ENCODE measurements around the gene GPER1.
"Not testable (repeated sequence)": the region's sequence is repeated elsewhere in the genome, so short reads cannot be mapped to it uniquely, and the experiment has no call there.

The GPER1 gene

DNA sequence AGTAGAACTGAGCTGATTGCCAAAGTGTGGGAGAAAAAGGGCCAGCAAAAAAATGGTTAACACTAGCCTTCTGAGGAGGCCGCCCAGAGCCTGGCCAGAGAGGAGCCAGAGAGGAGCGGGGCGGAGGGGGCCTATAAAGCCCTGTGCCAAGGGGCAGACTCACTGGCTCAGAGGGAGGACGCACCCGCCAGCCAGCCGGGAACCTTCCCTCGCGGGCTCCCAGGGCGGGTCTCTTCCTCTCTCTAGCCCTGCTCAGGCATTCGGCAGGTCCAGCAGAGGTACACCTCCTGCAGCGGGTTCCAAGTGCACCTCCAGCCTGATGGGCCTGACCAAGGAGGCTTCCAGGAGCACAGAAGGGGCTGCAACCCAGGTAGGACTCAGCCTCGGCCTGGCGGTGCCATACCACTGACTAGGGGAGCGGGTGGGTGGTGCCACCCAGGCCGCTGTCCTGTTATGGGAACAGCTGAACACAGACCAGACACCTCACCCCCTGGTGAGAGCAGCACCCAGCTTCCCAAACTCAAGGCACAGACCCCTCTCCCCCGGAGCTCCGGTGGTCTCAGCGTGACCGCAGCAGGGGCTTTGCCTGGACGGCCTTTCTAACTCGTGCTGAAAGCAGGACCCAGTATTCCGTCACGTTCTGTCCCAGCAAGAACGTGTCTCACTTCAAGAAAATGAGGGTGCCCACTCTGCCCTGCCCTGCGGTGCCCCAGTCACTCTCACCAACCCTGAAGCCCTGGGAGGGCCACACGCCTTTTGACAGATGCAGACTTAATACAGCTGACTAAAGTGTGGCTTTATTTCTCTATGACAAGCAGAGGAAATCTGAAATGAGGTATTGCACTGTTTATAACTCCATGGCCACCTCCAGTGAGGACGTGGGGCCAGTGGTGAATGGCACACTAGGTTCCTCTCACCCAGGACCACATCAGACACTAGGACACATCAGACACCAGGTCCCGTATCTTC is at the start of gene GPER1:
Gene GPER1, plus strand, starts transcription at position 162 of the 969 bp plus-strand sequence. CDS start 3,616 bp downstream, outside the sequence.
- no peak for DNase-seq

- not testable (repeated sequence) for DNase-seq
These were observed 47.7 kb upstream of the GPER1 start for GRCh38 chr7:1040233-1040632.

- no peak for DNase-seq
These were observed 47.1 kb upstream of the GPER1 start for GRCh38 chr7:1040790-1041189.

GRCh38 chr7:1041551-1042491 is 46.1 kb upstream of the GPER1 start:
- DNase-seq, result no peak

DNA sequence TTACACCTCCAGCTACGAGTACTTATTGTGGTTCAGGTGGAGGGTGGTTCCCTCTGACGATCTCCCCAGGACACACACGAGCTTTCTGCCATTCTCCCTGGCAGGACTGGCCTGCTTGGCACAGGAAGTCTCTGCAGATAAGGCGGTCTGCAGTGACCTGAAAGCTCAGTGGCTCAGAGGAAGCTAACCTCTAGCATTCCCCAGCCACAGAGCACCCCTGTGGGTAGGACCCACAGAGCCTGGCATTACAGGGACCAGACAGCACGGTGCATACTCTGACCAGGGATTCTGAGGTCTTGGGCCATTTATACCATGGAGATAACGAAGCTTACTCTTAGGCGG is 45.5 kb upstream of the GPER1 start:
- no peak for DNase-seq

- no peak for DNase-seq
These were observed 44.2 kb upstream of the GPER1 start for GRCh38 chr7:1043552-1044188.

DNA sequence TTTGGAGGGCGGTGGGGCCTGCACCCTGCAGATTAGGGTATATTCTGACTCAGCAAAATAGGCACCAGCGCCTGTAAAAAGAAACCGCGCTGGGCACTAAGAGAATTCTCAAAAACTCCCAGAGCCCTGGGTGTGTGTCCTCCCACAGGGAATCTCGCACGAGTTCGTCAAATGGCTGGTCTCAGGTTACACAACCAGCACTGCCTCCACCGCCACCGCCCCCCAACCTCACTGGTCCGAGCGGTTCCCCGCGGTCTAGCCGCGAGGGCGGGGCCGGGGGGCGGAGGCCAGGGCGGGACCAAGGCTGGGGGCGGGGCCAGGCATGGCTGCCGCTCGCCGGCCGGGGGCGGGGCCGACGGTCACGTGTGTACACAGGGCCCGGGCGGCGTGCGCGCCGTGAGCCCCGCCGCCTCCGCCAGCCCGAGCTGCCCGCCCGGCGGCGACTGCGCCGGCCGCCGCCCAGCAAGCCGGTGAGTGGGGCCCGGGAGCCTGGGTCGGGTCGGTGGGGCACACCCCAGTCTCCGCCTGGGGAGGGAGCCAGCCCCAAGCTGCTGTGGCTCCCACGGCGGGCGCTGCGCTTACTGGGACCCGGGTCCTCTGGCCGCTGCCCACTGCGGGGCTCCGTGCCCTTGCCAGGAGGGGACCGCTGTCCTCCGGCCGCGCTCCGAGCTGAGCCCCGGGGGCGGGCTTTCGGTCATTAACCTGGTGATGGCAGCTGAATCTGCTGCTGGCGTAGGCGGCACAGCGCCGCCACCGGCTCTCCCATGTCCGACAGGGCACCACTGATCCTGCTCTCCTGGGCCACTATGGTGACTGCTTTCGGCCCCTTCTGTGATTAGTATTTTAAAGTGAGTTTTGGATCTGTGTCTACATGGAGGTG is 43.5 kb upstream of the GPER1 start, which contains the start of gene GPR146:
Gene GPR146, plus strand, starts transcription at position 358 of the 880 bp plus-strand sequence. CDS start 12,970 bp downstream, outside the sequence.
- DNase-seq, result peak; percentile 94

- DNase-seq, result no peak
These were observed 42.5 kb upstream of the GPER1 start for GRCh38 chr7:1045069-1046063.

GRCh38 chr7:1046722-1047679 is 40.9 kb upstream of the GPER1 start:
- no peak for DNase-seq

DNA sequence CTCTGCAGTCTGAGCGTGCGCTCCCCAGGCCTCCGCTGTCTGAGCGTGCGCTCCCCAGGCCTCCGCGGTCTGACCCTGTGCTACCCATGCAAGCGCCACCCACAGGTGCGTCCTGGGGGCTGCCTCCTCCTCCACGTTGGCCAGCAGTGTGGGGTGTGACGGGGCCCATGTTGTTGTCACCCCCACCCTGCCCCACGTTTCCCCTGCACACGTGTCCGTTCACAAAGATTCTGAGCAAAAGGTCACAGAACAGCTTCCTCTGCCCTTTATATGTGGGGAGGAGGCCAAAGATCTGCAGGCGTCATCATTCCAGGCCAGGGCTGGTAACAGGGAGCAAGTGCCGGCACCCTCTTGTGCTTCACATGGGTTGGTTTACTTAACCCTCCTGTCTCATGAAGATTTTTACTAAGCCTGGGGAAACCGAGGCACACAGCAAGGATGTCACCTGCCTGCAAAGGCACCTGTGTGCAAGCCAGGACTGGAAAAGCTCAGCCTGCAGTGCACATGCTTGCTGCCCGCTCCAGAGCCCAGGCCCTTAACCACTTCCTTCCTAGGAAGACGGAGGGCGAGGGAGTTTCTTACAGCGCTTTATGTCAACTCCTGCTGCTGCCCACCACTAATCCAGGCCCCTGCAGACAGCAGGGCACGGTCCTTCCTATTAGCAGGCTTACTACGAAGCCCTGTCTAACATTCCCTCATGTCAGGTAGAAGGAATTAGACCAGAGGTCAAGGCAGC is 38.7 kb upstream of the GPER1 start:
- no peak for DNase-seq

DNA sequence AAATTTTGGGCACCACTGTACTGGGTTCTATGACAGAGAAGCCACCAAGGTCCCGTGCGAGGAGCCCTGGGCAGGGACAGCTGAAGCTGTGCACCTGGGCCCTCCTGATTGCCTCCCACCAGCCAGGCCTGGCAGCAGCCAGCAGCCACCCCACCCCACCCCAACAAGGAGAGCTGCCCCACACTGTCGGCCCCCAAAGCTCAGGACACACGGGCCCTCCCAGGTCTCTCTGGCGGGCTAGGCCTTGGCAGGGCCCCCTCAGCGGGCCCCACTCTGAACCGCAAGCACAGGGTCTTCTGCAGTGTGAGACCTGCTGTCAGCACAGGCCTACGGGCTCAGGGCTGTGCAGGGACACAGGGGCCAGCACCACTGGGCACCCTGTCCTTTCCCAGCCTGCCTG is 38.1 kb upstream of the GPER1 start:
- no peak for DNase-seq

GRCh38 chr7:1050254-1050906 is 37.5 kb upstream of the GPER1 start:
- no peak for DNase-seq

DNA sequence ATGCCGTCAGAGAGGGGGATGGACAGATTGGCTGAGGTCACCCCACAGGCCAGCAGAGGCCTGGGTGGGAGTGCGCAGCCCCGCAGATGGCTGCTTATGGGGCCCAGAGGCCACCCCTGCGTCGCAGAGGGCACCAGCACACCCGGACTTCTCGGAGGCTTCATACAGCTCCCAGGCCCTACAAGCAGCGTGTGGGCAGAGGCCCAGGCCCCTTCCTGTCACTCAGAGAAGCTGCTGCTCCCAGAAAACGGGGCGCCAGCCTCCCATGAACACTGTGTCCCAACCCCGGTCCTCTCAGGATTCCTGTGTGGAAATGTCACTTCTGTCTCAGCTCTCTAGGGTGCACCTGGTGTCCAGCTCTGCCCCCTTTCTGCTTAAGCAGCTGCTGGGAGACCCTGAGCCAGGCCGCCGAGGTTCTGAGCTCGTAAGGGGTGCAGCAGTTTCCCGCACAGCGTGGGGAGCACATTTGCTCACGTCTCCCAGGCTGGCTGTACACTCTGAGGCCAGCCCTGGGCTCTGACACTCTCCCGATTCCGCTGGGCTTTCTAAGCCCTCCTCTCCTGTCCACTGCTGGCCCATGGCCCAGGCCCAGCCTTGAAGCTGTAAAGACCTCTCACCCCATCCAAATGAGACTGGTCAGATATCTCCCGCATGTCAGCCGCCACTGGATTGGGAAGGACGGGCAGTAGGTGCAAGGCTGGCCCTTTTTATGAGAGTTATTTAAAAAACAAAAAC is 36.8 kb upstream of the GPER1 start:
- no peak for DNase-seq

DNA sequence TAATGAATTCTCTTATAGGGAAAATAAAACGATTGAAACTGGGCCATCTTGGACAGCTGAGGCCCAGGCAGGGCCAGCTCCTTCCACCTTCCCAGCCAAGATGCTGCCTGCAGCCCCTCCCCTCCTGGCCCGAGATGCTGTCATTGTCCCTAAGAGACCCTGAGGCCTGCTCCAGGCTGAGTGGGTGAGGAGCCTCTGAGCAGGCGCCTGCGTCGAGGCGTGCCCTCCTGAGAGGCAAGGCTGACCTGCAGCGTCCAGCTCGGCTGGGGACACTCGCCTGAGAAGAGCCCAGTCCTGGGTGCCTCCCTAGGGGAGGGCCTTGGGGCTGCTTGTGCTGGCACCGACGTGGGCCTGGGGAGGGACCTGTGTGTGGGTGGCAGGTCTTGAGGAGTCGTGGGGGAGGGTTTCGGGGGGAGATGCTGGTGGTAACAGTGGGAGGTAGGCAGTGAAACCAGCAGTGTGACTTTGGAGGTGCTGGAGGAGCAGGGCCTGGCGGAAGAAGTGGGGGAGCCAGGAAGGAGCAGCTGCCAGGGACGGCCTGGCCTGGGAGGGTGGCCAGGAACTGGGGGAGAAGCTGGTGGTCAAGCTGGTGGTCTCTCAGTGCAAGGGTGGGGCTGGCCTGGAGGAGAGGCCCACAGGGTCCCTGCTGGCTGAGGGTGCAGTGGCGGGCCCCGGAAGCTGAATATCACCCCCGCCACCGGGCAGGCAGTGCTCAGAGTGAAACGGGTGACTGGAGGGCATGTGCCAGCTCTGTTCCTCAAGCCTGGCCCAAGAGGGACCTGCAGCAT is 35.7 kb upstream of the GPER1 start:
- no peak for DNase-seq

GRCh38 chr7:1053002-1053411 is 34.9 kb upstream of the GPER1 start:
- no peak for DNase-seq

GRCh38 chr7:1053816-1054370 is 34.0 kb upstream of the GPER1 start:
- no peak for DNase-seq

Measured in activated CD4-positive, CD25-positive, alpha-beta regulatory T cell treated with anti-CD3 and anti-CD28 coated beads, Interleukin-2, amount 50 U/mL, for 72 hours (primary cell).